Hepatocyte (in vitro differentiated cells): ENCODE measurements around the gene HHAT.

Experiments used
- EZH2 ChIP-seq: fragments of 200-600 bp; sonication (generic); IDR thresholded peaks from 2 replicates; pipeline ENCODE4 v1.6.1; 2016; ENCODE audit warnings: antibody characterized with exemption, mild to moderate bottlenecking, borderline replicate concordance
- TF ChIP-seq, protein P1 (sequence below): fragments of 200-600 bp; sonication (generic); IDR thresholded peaks from 2 replicates; pipeline ENCODE4 v1.5.1; 2016; ENCODE audit warnings: antibody characterized with exemption, mild to moderate bottlenecking; ENCODE audit not compliant: poor library complexity

DNA sequence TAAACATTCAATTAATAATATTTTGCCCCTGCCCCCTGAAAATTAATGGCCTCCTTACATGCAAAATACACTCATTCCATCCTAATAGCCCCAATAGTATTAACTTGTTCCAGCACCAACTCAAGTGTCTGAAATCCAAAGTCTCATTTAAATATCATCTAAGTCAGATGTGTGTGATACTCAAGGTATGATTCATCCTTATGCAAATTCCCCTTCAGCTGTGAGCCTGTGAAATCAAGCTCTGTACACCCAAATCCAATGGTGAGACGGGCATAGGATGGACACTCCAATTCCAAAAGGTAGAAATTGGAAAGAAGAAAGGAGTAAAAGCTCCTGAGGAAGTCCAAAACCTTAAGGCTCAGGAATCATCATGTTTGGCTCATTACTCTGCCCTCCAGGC is 83.5 kb downstream of the HHAT start:
- no peak for TF ChIP-seq EZH2
- TF ChIP-seq, protein P1, sequence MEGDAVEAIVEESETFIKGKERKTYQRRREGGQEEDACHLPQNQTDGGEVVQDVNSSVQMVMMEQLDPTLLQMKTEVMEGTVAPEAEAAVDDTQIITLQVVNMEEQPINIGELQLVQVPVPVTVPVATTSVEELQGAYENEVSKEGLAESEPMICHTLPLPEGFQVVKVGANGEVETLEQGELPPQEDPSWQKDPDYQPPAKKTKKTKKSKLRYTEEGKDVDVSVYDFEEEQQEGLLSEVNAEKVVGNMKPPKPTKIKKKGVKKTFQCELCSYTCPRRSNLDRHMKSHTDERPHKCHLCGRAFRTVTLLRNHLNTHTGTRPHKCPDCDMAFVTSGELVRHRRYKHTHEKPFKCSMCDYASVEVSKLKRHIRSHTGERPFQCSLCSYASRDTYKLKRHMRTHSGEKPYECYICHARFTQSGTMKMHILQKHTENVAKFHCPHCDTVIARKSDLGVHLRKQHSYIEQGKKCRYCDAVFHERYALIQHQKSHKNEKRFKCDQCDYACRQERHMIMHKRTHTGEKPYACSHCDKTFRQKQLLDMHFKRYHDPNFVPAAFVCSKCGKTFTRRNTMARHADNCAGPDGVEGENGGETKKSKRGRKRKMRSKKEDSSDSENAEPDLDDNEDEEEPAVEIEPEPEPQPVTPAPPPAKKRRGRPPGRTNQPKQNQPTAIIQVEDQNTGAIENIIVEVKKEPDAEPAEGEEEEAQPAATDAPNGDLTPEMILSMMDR = no peak
